Lung (tissue), 12 donors: ENCODE measurements around the gene RSPO1. TPM values are rescaled to one million over a fixed set of nuclear protein-coding genes. Genes with fewer than 3 reads are reported as not detected.

Experiments used
- ATAC-seq: fragments of 200-7000 bp; cut with Tn5 transposase; one replicate; pipeline ENCODE4 v1.9.1; 2020; ENCODE audit warnings: moderate number of reproducible peaks; ENCODE audit not compliant: insufficient read depth, low FRiP score
- DNase-seq, 3 donors: peaks; one replicate each; pipeline ENCODE4 v3.0.0-alpha.2; 2013 to 2017
- H3K27ac ChIP-seq, 2 donors: one replicate each; pipeline ENCODE4 v1.5.1; 2013; ENCODE audit warnings: mild to moderate bottlenecking in 2 of 2, moderate library complexity in 2 of 2, control low read depth in 1 of 2, inconsistent platforms in 1 of 2, low read depth in 1 of 2, low read length in 1 of 2
- H3K27me3 ChIP-seq, 3 donors: one replicate each; pipeline ENCODE4 v1.5.1; 2013; ENCODE audit warnings: low read length in 2 of 3; ENCODE audit not compliant: control insufficient read depth in 3 of 3, insufficient read depth in 3 of 3
- H3K36me3 ChIP-seq, 4 donors: one replicate each; pipeline ENCODE4 v1.5.1; 2013; ENCODE audit warnings: low read length in 4 of 4, mild to moderate bottlenecking in 1 of 4, moderate library complexity in 1 of 4; ENCODE audit not compliant: control insufficient read depth in 4 of 4, insufficient read depth in 4 of 4
- H3K4me1 ChIP-seq, 5 donors: one replicate each; pipeline ENCODE4 v1.5.1; 2013; ENCODE audit warnings: low read length in 5 of 5, mild to moderate bottlenecking in 2 of 5, moderate library complexity in 1 of 5; ENCODE audit not compliant: control insufficient read depth in 5 of 5, insufficient read depth in 5 of 5
- H3K4me3 ChIP-seq: one replicate; pipeline ENCODE4 v1.5.1; 2013; ENCODE audit warnings: mild to moderate bottlenecking, control low read depth, moderate library complexity
- H3K9ac ChIP-seq, 2 donors: one replicate each; pipeline ENCODE4 v1.5.1; 2013; ENCODE audit warnings: low read length in 2 of 2, control low read depth in 1 of 2; ENCODE audit not compliant: insufficient read depth in 1 of 2
- H3K9me3 ChIP-seq, 4 donors: one replicate each; pipeline ENCODE4 v1.5.1; 2013; ENCODE audit warnings: low read length in 3 of 4, mild to moderate bottlenecking in 1 of 4, moderate library complexity in 1 of 4; ENCODE audit not compliant: control insufficient read depth in 4 of 4, insufficient read depth in 3 of 4
- WGBS, 2 donors: extraction: QIAGEN DNeasy Blood & Tissue Kit; methylation state at CpG; one replicate each; pipeline ENCODE4 v1.1.7; 2013; 5-methylcytosine and 5-hydroxymethylcytosine counted together
- polyA plus RNA-seq, 2 donors: library from polyadenylated mRNA; stranded (reverse); fragments of 200-250 nt; gene quantifications; one replicate each; pipeline ENCODE4 v1.2.1, GENCODE V29; 2013
- total RNA-seq, 2 donors: library from RNA; depleted of rRNA in 1 of 2; stranded (reverse); fragments of >200 nt in 1 of 2; gene quantifications; one replicate each; pipeline ENCODE4 v1.2.1, GENCODE V29; 2014 to 2021
- TF ChIP-seq, protein P1 (sequence below): IDR thresholded peaks from 2 replicates; pipeline ENCODE4 v1.5.1; 2012; ENCODE audit warnings: mild to moderate bottlenecking; ENCODE audit errors: control extremely low read depth, extremely low read depth
- donor health status: control.
- donor health status: control.
- donor health status: Bipolar disorder and iron deficiency.
- donor health status: healthy.
- donor health status: DM: yes; HTN: yes; CAD: no.

RSPO1 gene
- total and polyA plus RNA-seq, 4 donors, result 0.43 to 1.7 (median 1.2) TPM

GRCh38 chr1:37629008-37629407 lies 5.7 kb downstream of the RSPO1 start:
- Histone ChIP-seq H3K27me3 (peaks cover 0 to 47% (median 41%) of the 10 kb centered on the region in 3 donors), H3K9me3 (no peaks in the 10 kb centered on the region), H3K27ac (no peak overlapping the region), H3K4me1 (peaks cover 0 to 13% (median 3%) of the 10 kb centered on the region in 5 donors), H3K4me3 (no peak overlapping the region), H3K9ac (no peak overlapping the region), H3K36me3 (no peaks in the 10 kb centered on the region)
- ATAC-seq, result no peak
- DNase-seq, result no peak
- TF ChIP-seq, protein P1, sequence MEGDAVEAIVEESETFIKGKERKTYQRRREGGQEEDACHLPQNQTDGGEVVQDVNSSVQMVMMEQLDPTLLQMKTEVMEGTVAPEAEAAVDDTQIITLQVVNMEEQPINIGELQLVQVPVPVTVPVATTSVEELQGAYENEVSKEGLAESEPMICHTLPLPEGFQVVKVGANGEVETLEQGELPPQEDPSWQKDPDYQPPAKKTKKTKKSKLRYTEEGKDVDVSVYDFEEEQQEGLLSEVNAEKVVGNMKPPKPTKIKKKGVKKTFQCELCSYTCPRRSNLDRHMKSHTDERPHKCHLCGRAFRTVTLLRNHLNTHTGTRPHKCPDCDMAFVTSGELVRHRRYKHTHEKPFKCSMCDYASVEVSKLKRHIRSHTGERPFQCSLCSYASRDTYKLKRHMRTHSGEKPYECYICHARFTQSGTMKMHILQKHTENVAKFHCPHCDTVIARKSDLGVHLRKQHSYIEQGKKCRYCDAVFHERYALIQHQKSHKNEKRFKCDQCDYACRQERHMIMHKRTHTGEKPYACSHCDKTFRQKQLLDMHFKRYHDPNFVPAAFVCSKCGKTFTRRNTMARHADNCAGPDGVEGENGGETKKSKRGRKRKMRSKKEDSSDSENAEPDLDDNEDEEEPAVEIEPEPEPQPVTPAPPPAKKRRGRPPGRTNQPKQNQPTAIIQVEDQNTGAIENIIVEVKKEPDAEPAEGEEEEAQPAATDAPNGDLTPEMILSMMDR, result no peak

- Histone ChIP-seq H3K27ac (no peak overlapping the region), H3K9ac (no peak overlapping the region), H3K36me3 (no peaks in the 10 kb centered on the region), H3K9me3 (no peaks in the 10 kb centered on the region), H3K4me1 (peaks cover 0 to 13% (median 3%) of the 10 kb centered on the region in 5 donors), H3K27me3 (peaks cover 0 to 42% (median 34%) of the 10 kb centered on the region in 3 donors), H3K4me3 (no peak overlapping the region)
- ATAC-seq, result no peak
- TF ChIP-seq, protein P1, result no peak
- DNase-seq, result no peak
- WGBS, 2 donors, result 79% methylated on average over 8 of the region's 8 CpGs
These were observed 6.6 kb downstream of the RSPO1 start for GRCh38 chr1:37628026-37628556.

- no peaks in the 10 kb centered on the region for H3K4me1 ChIP-seq
- WGBS, 2 donors, result 44 to 61% methylated on average over 6 of the region's 6 CpGs
- peaks cover 0 to 4% (median 0%) of the 10 kb centered on the region in 4 donors for H3K9me3 ChIP-seq
- TF ChIP-seq, protein P1, result no peak
- no peak for ATAC-seq
- no peaks in the 10 kb centered on the region for H3K36me3 ChIP-seq
- H3K27ac ChIP-seq, result no peak overlapping the region
- no peak overlapping the region for H3K9ac ChIP-seq
- H3K4me3 ChIP-seq, result no peak overlapping the region
- DNase-seq, result no peak
- H3K27me3 ChIP-seq, result peaks cover 3 to 12% (median 7%) of the 10 kb centered on the region in 3 donors
These were observed 12.6 kb downstream of the RSPO1 start for GRCh38 chr1:37622131-37622530.
